A673 (cell line): ENCODE data around the gene SIX1.

ENCODE experiments used
- CTCF ChIP-seq: fragments of 300-800, 200-600 bp; sonication (generic); conservative IDR thresholded peaks from 2 replicates; pipeline ENCODE4 v1.5.1; 2017; ENCODE audit warnings: low read depth, mild to moderate bottlenecking, antibody characterized with exemption, low read length, moderate library complexity, mixed read lengths
- EZH2 ChIP-seq: fragments of 200-600 bp; sonication (generic); IDR thresholded peaks from 2 replicates; pipeline ENCODE4 v1.6.1; 2017; ENCODE audit warnings: borderline replicate concordance, low read depth, mild to moderate bottlenecking, mixed read lengths, antibody characterized with exemption, low read length; ENCODE audit not compliant: poor library complexity, severe bottlenecking

- no peak for TF ChIP-seq CTCF
- TF ChIP-seq EZH2 = no peak
These were observed 1.4 kb downstream of the SIX1 start for GRCh38 chr14:60647837-60648248.
